Renal cortex interstitium (tissue), 11 donors: ENCODE data around the gene SEBOX. TPM values are rescaled to one million over a fixed set of nuclear protein-coding genes. Genes with fewer than 3 reads are reported as not detected.

Experiments
- DNase-seq, 11 donors: peaks; one replicate each; pipeline ENCODE4 v3.0.0-alpha.2; 2013; ENCODE audit warnings: low read depth in 9 of 11, low spot score in 4 of 11; ENCODE audit errors: extremely low read depth in 1 of 11
- polyA plus RNA-seq, 3 donors: library from polyadenylated mRNA; unstranded; fragments of 120-200 nt; gene quantifications; one replicate each; pipeline ENCODE4 v1.2.1, GENCODE V29; 2013; ENCODE audit not compliant: insufficient read length in 3 of 3

Gene SEBOX
- polyA plus RNA-seq, 3 donors: not detected

DNA sequence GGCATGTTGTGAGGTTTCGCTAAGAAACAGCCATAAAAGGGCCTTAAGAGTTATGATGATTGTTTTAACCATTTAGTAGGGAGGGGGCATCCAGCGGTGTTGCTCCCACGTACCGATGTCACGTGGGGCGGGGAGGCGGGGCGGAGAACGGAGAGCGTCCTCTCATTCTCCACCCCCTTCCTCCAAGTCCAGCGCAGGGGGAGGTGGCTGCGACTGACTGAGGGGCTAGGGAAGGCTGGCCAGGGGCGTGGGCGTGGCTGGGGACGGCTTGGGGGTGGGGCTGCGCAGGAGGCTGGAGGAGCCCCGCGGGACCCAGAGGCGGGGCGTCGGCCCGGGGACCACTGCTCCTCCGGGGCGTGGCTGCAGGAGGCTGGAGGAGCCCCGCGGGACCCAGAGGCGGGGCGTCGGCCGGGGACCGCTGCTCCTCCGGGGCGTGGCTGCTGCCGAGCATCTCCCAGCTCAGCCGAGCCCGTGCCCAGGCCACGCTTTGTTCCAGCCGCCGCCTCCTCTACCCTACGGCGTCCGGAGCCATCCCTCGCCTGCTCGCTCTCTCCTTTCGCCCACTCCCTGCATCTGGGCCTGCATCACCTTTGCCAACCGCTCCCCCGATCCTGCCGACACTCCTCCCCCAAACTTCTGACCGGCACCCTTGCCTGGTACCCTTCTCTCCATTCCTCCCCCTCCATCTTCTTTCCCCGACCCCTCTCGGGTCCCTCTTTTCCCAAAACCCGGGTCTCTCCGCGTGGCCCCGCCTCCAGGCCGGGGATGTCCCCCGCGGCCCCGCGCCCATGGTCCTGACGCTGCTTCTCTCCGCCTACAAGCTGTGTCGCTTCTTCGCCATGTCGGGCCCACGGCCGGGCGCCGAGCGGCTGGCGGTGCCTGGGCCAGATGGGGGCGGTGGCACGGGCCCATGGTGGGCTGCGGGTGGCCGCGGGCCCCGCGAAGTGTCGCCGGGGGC lies 6.5 kb upstream of the SEBOX start, which contains the start of gene SARM1:
Gene SARM1, plus strand, starts transcription at position 450 of the 958 bp plus-strand sequence. Its CDS starts 339 bp downstream, at position 789.
- peak in 10 of 11 donors; percentile 65 to 90 (median 86) for DNase-seq

DNA sequence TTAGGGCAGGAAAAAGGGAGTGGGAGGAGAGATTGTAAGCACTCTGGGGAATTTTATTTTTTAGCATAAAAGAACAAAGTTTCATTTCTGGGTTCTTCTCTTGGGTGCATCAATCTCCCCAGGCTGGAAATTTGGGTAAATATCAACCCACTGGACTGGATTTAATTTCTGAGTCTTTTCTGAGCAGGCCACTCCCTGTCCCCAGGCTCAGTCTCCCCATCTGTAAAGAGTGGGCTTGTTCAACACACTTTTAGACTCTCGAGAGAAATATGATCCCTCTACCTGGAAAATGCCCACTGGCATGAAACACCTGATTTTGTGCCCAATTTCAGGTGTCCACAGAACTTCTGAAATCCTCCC lies 5.7 kb upstream of the SEBOX start:
- no peak for DNase-seq

DNA sequence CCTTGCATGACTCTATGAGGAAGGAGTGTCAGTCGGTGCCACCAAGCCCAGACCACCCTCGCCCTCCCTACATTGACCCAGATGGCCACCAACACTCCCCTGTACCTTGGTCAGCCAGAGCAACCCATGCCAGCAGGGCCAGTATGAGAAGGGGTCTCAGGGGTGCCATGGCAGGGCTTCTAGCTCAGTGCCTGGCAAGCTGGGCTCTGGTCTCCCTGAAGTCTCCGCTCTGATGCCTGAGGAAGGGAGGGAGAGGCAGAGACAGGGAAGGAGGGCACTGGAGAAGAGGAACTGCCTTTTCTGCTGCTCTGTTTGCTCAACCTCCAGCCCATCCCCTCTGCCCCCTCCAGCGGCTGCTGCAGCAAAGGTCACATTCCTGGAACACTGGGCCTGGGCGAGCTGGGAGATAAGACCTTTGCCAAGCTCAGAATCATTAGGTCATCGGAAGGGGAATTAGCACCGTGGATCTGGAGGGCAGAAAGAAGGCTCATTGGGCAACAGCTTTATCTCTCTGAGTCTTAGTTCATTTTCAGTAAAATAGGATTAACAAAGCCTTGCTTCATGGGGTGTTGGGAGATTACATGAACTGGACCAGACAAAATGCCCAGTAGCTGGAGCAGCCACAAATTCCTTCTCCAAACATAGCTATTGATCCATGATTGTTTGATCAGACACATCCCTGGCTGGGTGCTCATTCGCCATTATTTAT lies 5.2 kb upstream of the SEBOX start, which contains the start of gene VTN:
Gene VTN, minus strand, starts transcription at position 273 of the 709 bp plus-strand sequence. Its CDS starts 104 bp downstream, at position 169.
- DNase-seq: no peak

DNA sequence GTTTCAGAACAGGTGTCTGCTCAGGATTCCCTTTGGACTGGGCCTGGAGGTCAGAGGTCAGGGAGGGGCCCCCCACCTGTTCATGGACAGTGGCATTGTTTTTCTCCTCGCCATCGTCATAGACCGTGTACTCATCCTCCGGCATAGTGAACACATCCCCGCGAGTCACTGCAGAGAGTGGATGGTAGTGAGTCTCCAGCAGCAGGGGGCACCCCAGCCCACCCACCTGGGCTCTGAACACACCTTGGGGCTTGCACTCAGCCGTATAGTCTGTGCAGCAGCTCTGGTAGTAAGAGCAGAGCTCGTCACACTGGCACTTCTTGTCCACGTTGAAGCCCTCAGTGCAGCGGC lies 4.7 kb upstream of the SEBOX start:
- DNase-seq: no peak

DNA sequence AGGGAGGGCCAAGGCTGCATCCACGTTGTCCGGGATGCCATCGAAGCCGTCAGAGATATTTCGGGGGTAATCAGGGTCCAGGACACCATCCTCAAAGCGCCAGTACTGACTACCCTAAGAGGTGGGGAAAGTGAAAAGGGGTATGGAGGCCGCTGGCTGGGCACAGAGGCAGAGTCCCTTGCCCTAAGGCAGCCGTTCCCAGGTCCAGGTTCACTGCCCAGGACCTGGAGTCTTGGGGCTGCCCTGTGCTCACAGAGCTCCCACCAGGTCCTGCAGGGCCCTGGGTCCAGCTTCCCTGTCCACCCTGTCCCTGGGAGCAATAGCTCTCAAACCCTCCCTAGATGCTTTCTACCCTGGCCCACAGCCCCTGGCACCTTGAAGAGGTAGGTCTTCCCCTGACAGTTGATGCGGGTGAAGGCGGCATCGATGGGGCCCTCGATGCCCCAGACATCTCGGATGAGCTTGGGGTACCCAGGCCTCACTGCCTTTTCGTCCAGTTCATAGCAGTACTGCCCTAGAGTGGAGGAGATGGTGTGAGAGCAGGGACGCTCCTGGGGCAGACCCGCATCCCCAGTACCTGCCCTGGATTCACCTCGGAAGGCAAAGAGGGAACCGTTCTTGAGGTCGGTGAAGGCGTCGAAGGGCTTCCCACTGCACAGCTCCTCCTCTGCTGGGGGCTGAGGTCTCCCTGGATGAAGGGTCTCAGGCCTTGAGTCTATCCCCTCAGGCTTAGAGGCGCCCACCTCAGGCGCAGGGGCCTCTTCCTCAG lies 4.1 kb upstream of the SEBOX start:
- no peak for DNase-seq

DNA sequence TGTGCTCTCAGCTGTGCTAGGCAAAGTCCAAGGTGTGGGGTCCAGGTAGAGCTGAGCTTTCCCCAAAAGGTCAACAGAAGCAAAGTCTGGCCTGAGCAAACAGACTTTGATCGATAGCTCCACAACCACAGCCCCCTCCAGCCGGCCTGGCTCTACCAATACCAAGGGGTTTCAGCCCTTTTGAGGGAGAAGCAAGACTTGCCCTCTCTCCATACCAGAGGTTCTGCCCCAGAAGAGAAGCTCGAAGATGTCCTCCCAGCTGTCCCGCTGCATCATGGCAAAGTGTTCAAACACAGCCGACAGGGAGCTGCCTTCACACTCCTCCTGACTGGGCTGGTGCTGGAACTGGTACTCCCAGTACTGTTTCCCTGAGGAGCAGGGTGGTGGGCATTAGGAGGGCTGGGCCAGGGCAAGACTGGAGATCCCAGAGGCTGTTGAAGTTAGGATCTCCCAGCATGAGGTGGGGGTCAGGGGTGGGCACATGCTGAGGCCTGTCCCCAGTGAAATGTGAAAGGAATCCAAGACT lies 3.4 kb upstream of the SEBOX start:
- no peak for DNase-seq

DNA sequence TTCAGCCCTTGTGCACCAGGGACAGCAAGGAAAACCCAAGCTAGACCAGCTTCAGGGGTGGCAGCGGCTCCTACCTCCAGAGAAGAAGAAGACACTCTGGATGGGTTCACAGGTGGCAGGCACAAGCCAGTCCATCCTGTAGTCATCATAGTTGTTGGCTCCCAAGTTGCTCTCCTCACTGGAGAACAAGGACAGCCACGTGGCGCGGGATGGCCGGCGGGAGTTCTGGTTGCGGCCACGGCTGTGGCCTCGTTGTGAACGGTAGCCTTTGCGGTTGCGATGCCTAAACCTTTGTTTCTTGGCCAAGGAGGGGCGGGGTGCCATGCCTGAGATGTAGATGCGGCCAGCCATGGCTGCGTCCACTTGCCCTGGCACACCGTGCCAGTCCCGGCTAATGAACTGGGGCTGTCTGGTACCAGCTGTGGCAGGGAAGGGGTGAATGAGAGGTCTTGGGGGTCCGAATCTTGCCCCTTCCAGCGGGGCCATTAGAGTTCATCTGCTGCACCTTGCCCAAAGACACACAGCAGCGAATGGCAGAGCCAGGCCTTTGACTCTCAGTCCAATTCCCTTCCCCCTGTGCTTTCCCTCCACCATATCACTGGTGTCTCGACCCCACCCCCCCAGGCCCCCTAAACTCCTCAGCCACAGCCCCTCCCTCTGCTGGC lies 2.8 kb upstream of the SEBOX start:
- DNase-seq: no peak

DNA sequence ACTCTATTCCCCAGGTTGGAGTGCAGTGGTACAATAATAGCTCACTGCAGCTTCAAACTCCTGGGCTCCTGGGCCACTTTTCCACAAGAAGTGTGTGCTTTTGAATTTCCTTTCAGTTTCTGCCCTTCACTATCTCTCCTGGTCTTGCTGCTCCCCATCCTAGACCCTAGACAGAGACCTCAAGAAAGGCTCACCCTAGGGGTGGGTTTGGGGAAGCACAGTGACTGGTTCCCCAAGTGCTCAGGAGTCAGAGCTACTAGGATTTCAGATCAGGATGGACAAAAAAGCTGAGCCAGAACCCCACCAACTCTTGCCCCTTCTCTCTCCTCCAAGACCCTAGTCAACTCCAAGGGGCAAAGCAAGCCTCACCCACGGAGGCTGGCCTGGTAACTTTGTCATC lies 1.6 kb upstream of the SEBOX start:
- DNase-seq: no peak

DNA sequence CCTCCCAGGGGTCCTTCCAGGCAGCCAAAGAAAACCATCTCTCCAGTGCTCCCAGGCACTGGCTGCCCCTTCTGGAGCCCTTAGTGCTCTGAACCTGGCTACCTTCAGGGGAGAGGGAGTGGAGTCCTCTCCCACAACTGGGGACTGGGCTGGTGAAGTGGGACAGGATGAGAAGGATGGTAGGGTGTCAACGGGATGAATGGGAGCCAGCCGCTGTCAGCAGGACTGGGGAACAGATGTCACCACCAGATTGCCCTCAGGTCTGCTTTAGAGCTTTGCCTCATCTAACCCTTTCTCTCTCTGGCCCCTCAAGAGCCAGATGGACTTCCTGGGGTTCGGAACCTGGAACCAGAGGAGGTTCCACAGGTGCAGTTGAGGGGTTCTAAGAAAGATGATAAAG lies 488 bp upstream of the SEBOX start:
- no peak for DNase-seq

DNA sequence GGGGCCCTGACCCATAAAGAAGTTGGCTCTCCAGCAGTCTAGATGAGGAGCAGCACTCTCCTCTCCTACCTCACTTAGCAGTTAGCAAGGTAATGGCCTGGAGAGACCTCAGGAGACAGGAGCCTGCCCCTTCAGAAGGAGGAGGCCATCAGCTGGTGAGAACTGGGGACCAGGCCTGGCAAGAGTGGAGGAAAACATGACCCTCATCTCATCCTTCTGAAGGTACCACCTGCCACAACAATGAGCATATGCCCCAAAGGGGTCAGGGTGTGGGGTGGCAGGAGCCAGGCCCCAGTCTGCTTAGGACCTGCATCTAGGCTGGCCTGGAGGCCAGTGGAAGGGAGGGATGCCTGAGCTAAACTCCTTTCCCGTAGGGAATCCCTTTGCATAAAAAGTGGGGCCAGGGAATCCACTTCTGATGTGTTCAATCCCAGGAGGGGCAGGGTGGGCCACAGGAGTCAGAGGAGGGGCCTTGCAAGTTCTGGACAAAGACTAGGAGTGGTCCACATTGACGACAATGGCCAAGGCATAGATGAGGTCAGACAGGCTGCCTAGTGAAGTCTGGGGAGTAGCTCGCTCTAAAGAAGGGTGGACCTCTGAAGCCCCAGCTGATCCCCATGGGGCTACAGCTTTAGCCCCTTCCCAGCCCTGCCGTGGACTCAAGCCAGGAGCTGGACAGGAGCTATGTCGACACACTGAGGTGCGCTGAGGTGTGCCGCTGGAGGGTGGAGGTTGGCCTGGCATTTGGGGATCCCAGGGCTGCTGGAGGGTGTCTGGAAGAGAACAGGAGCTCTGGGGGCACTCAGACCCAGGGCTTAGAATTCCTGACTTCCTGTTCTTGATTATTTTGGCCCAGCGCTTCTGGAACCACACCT lies 986 bp downstream of the SEBOX start:
- DNase-seq: no peak

DNA sequence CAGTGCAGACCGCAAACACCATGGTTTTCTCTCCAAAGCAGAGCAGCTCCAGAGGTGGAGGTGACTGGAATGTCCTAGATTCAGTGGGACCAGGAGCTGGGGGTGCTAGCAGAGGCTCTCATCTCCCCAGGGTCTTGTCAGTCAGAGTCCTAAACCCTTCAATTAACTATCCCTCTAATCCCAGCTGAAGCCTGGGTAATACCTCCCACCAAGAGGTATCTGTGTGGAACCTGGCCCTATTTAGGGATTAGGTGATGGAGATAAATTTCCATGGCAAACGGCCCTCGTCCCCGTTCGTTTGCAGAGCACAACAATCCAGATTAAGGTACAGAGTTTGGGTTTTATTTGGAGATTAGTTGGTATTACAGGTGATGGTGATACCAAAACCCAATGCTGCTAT lies 1.8 kb downstream of the SEBOX start:
- DNase-seq: no peak

DNA sequence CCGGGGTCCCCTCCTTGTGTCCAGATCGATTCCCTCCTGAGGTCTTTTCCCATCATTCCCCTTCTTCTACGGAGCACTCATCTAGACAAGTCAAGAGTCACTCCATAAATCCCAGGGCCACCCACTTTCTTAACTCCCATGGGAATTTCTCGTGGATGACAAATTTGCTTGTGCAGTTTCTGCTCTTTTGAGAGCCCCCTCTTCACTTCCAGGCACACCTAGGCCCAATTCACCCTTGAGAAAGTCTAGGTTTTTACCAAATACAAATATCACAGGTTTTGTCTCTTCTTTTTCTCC lies 7.2 kb downstream of the SEBOX start:
- no peak for DNase-seq

DNA sequence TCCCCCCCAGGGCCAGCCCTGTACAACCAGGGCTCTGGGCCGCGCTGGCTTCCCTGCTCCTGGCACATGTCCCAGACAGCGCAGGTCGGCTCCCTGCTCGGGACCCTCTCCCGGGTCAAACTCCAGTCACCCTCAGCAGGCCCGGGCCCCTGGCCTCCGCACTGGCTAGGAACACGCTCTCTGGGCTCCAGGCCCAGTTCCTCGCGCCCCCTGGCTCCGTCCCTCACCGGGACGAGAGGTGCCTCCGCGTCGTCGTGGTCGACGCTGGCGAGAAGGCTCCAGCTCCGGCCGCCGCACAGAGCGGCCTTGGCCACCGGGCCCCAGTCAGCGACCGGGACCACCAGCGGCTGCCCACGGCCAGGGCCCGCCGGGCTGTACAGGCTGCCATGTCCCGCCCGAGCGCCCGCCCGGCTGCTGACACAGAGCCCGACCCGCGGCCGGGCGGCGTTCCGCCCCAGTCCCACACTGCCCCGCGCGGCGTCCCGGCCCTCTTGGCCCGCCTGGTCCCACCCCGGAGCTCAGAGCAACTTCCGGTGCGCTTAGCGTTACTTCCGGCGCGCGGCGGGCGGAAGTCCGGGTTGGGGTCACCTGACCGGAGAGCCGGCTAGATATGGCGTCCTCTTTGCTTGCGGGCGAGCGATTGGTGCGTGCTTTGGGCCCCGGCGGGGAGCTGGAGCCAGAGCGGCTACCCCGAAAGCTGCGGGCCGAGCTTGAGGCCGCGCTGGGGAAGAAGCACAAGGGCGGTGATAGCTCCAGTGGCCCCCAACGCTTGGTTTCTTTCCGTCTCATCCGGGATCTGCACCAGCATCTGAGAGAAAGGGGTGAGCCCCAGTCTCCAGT lies 7.7 kb downstream of the SEBOX start, which contains the start of gene POLDIP2:
Gene POLDIP2, minus strand, starts transcription at position 467 of the 840 bp plus-strand sequence. Its CDS starts 79 bp downstream, at position 388.
- peak; percentile 78 to 94 (median 91) for DNase-seq

DNA sequence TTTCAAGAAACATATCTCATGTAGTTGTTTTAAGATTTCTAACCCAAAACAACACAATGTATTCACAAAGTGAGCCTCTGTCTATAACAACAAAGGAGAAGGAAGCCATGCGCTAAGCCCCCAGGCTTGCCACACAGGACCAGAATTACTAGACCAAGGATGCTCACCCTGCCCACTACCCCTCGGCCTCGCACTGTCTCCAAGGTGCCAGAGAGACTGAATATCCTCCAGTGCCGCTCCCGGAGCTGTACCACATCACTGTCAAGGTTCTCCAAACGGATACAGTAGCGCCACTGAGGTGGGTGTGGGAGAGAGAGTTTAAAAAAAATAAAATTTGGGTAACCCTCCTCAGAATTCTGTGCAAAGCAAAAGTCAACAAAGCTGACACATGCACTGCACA lies 14.7 kb downstream of the SEBOX start:
- no peak for DNase-seq

DNA sequence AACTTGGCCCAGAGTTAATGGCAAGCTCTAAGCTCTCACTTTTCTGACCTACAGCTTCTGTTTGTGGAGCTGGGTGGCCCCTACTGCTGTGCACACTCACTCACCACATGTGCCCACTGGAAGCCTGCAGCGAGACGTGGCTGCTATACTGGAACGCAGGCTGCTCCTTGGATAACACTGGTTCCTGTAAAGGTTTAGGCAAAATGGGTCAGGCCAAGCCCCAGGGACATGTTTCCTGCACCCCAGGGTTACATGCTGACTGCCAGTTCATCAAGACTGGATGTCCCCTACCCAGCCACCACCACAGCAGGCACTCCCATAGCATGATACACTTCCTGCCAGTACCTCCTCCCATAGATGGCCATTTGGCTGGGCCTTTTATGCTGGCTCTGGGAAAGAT lies 16.0 kb downstream of the SEBOX start:
- no peak for DNase-seq

DNA sequence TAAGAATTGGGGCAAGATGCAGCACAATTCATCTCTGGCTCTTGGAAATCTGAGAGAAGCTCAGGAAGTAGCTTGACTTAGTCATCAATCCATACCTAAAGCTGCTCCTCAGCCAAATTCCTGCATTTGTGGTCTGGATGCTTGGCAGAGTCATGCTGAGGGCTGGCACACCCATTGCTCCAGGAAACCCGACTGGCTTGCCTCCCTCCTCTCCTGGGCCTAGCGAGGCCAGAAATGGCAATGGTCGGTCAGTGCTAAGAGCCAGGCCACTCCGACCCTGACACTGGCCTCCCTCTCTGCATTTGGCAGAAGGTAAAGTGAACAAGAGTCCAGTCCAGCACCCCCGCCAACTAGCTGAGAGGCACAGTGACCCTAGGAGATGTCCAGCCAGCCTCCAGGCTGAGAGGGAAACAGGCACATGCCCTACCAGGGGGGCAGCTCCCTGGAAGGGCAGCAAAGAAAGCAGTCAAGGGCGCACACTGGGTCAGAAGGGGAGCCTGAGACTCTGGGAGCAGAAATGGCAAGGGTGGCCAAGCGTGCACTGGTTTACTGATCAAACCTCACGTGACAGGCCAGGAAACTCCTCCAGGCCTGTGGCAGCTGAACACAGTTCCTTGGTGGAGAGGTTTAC lies 17.6 kb downstream of the SEBOX start:
- no peak for DNase-seq
